Transverse colon (tissue), 3 donors: ENCODE measurements around the gene YWHAG.

Experiments used
- POLR2A ChIP-seq: fragments of 450-650 bp; IDR thresholded peaks from one replicate; pipeline ENCODE4 v1.6.1; 2016; ENCODE audit warnings: antibody characterized with exemption, mild to moderate bottlenecking, moderate library complexity
- POLR2AphosphoS5 ChIP-seq, 3 donors: sonication (generic); formaldehyde crosslinking; IDR thresholded peaks; one replicate each; pipeline ENCODE4 v1.6.1; 2016; ENCODE audit warnings: antibody characterized with exemption in 3 of 3

- TF ChIP-seq POLR2A, result no peak
- TF ChIP-seq POLR2AphosphoS5 (IDR thresholded peaks at IDR 0.05), result no peak
These were observed 33.0 kb downstream of the YWHAG start for GRCh38 chr7:76325811-76326210.
